Liver (tissue), 3 donors: ENCODE results near the gene KIRREL1.

Experiments
- EGR1 ChIP-seq, 2 donors: IDR thresholded peaks; 2 replicates each; pipeline ENCODE4 v1.6.1; 2016 to 2018; ENCODE audit warnings: antibody characterized with exemption in 2 of 2, low read depth in 2 of 2
- FOXA1 ChIP-seq: IDR thresholded peaks from 2 replicates; pipeline ENCODE4 v1.6.1; 2016; ENCODE audit warnings: antibody characterized with exemption
- RAD21 ChIP-seq, 2 donors: IDR thresholded peaks; 2 replicates each; pipeline ENCODE4 v1.6.1; 2016; ENCODE audit warnings: antibody characterized with exemption in 2 of 2, mild to moderate bottlenecking in 2 of 2
- TAF1 ChIP-seq: conservative IDR thresholded peaks from 2 replicates; pipeline ENCODE4 v1.6.1; 2016; ENCODE audit warnings: antibody characterized with exemption, mild to moderate bottlenecking
- TF ChIP-seq, protein P1 (sequence below): fragments of 150-350 bp; IDR thresholded peaks from 2 replicates; pipeline ENCODE4 v1.5.1; 2017; ENCODE audit warnings: improper control_type of control experiment, low read depth, low read length; ENCODE audit not compliant: missing input control
- donor health status: healthy.
- donor health status: healthy.

DNA sequence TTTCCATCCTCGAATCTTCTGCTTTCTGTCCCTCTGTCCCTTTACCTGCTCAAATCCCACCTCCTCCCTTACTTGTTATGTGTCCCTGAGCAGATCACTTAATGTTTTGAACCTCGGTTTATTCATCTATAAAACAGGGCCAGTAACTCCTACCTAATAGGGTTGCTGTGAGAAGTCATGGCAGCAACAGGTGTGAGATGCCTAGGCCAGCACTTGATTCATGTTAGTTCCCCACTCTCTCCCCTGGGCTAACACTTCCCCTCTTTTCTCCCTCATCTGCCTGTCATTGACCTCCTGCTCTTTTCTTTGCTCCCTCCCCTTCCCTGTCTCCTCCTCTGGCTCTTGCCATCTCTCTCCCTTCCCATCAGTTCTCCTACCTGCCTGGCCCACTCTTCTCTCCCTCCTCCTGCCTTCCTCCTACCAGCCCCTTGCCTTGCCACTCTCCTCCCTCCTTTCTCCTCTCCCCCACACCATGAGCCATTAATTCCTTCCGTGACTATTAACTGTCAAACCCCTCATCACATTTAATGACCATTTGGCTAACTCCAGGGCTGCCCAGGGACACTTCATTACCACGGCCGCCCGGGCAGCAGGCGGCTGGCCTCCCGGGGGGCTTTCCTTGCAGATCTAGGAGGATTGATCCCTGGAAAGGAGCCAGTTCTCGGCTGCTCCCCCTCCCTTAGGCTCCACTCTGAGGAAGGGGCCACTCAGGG is 96.6 kb downstream of the KIRREL1 start:
- TF ChIP-seq, protein P1, sequence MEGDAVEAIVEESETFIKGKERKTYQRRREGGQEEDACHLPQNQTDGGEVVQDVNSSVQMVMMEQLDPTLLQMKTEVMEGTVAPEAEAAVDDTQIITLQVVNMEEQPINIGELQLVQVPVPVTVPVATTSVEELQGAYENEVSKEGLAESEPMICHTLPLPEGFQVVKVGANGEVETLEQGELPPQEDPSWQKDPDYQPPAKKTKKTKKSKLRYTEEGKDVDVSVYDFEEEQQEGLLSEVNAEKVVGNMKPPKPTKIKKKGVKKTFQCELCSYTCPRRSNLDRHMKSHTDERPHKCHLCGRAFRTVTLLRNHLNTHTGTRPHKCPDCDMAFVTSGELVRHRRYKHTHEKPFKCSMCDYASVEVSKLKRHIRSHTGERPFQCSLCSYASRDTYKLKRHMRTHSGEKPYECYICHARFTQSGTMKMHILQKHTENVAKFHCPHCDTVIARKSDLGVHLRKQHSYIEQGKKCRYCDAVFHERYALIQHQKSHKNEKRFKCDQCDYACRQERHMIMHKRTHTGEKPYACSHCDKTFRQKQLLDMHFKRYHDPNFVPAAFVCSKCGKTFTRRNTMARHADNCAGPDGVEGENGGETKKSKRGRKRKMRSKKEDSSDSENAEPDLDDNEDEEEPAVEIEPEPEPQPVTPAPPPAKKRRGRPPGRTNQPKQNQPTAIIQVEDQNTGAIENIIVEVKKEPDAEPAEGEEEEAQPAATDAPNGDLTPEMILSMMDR, result no peak
- no peak for TF ChIP-seq EGR1 (IDR thresholded peaks at IDR 0.05; ENCODE audit: low read depth in 2 of 2)
- no peak for TF ChIP-seq TAF1
- TF ChIP-seq FOXA1, result no peak
- no peak for TF ChIP-seq RAD21 (IDR thresholded peaks at IDR 0.05)
